ENCODE results near the gene RPS19BP1. TPM values are rescaled to one million over a fixed set of nuclear protein-coding genes. Genes with fewer than 3 reads are reported as not detected.
A peak's percentile ranks its signal among the peaks of the same experiment; 100 is the strongest.
"Not testable (repeated sequence)": the region's sequence is repeated elsewhere in the genome, so short reads cannot be mapped to it uniquely, and the experiment has no call there.

The RPS19BP1 gene
- total RNA-seq, 2 donors from 2014 or later: 61.3 to 102 TPM

DNA sequence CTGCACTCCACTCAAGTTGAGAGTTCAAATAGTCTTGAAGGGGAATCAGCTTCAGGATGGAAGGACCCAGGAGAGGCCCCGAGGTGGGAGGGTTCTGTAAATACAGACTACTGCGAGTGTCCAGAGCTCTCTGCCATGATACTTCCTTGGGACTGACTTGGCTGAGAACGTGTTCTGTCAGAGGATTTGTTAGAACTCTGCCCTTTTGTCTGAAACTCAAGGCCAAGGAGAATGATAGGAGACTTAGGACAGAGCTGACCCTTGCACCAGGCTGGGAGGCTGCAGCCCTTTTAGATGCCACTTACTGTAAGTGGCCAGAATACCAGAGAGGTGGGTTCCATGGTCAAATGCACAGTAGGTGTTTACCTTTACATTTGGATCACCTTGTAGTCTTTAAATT, 15.1 kb downstream of the RPS19BP1 start:
- Mint-ChIP-seq H3K4me3 (peak overlapping the region; percentile 92), H3K36me3 (ENCODE audit: low read depth) (peaks cover 76% of the 10 kb centered on the region), H3K4me1 (peaks cover 26% of the 10 kb centered on the region), H3K27me3 (no peaks in the 10 kb centered on the region), H3K9me3 (no peaks in the 10 kb centered on the region), H3K27ac (no peak overlapping the region)
- no peak for ATAC-seq (replicated peaks)

DNA sequence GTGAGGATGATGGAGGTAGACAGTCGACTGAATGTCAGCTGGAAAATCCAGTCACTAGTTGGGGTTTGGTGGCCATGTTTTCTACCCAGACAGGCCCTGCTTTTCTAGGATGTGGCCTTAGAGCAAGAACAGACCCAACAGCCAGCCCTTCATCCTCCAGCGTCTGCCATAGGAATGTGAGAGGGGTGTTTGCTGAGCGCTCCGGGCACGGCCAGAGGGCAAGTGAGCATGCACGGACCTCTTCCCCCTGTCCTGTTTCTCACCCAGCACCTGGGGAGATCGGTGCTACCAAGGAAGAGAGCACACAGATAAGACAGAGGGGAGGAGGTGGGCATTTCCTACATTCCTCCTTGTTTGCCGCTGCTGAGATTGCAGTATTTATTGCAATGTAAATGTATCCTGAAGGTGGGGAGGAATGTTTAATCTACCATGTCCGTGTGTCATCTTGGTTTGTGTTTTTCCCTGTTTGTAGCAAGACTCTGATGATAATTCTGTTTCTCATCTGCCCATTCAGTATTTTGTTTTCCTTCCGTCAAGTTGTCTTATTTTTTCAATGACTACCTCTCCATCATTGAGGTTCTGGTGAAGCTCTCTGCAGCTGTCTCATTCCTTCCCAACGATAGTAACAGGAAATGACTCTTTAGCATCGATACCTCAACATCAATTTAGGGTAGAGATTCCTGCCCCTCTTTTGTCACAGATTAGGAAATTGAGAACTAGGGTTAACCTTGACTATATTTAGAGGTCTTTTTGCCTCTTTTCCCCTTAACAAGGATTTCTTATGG, 17.1 kb downstream of the RPS19BP1 start:
- H3K27me3 Mint-ChIP-seq: no peaks in the 10 kb centered on the region
- H3K9me3 Mint-ChIP-seq: no peaks in the 10 kb centered on the region
- peaks cover 21% of the 10 kb centered on the region for H3K4me1 Mint-ChIP-seq
- no peak for ATAC-seq (replicated peaks)
- peaks cover 76% of the 10 kb centered on the region for H3K36me3 Mint-ChIP-seq (ENCODE audit: low read depth)
- H3K27ac Mint-ChIP-seq: peak overlapping the region; percentile 96
- peak overlapping the region; percentile 51 for H3K4me3 Mint-ChIP-seq

DNA sequence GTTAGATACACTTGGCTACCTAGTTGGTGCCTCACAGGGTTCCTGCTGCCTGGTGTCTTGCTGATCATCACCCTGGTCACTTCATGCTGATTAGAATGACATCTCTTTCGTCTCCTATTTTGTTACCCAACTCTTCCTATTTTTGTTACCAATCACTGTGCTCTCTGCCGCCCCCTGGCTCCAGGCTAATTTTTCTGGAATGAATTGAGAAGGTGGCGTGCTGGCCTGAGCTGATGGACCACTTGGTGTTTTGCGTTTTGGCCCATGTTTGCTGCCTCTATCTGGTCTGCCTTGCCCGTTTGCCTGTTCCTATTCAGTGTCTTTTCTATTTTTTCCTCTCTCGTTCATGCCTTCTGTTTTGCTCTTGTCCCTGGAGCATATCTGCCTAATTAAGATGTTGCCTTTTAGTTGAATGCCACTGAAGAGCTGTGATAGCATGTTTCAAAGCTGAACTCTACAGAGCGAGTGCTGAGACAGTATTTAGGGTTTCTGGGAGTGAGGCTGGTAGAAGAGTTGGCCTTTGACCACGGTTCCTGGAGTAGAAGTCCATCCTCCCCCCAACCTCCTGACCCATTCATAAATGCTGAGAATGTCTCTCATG, 18.1 kb downstream of the RPS19BP1 start:
- H3K27ac Mint-ChIP-seq: peak overlapping the region; percentile 60
- H3K27me3 Mint-ChIP-seq: no peaks in the 10 kb centered on the region
- no peaks in the 10 kb centered on the region for H3K9me3 Mint-ChIP-seq
- ATAC-seq (replicated peaks): no peak
- peaks cover 78% of the 10 kb centered on the region for H3K36me3 Mint-ChIP-seq (ENCODE audit: low read depth)
- H3K4me1 Mint-ChIP-seq: peaks cover 26% of the 10 kb centered on the region
- no peak overlapping the region for H3K4me3 Mint-ChIP-seq

DNA sequence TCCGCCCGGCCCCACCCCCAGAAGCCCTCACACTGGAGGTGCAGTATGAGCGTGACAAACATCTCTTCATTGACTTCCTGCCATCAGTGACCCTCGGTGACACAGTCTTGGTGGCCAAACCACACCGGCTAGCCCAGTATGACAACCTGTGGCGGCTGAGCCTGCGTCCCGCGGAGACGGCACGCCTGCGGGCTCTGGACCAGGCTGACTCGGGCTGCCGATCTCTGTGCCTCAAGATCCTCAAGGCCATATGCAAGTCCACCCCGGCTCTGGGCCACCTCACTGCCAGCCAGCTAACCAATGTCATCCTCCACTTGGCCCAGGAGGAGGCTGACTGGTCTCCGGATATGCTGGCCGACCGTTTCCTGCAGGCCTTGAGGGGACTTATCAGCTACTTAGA, 18.8 kb downstream of the RPS19BP1 start:
- no peak overlapping the region for H3K4me3 Mint-ChIP-seq
- no peaks in the 10 kb centered on the region for H3K9me3 Mint-ChIP-seq
- no peaks in the 10 kb centered on the region for H3K27me3 Mint-ChIP-seq
- no peak overlapping the region for H3K27ac Mint-ChIP-seq
- ATAC-seq (replicated peaks): no peak
- peaks cover 30% of the 10 kb centered on the region for H3K4me1 Mint-ChIP-seq
- H3K36me3 Mint-ChIP-seq (ENCODE audit: low read depth): peaks cover 85% of the 10 kb centered on the region

DNA sequence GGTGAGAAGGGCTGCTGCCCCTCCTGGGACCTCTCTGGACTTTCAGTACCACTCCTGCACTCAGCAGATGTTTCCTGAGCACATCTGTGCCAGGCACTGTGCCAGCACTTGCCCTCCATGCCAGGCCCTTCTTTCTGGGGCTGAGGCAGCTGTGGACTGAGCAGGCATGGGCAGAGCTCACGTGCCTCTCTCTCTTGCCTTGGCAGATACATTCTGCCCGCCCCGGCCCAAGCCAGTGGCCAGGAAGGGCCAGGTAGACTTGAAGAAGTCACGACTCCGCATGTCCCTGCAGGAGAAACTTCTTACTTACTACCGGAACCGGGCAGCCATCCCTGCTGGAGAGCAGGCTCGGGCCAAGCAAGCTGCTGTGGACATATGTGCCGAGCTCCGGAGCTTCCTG, 20.5 kb downstream of the RPS19BP1 start:
- H3K27me3 Mint-ChIP-seq: no peaks in the 10 kb centered on the region
- ATAC-seq (replicated peaks): no peak
- no peaks in the 10 kb centered on the region for H3K9me3 Mint-ChIP-seq
- H3K36me3 Mint-ChIP-seq (ENCODE audit: low read depth): peaks cover 96% of the 10 kb centered on the region
- no peak overlapping the region for H3K4me3 Mint-ChIP-seq
- H3K27ac Mint-ChIP-seq: no peak overlapping the region
- peaks cover 35% of the 10 kb centered on the region for H3K4me1 Mint-ChIP-seq

DNA sequence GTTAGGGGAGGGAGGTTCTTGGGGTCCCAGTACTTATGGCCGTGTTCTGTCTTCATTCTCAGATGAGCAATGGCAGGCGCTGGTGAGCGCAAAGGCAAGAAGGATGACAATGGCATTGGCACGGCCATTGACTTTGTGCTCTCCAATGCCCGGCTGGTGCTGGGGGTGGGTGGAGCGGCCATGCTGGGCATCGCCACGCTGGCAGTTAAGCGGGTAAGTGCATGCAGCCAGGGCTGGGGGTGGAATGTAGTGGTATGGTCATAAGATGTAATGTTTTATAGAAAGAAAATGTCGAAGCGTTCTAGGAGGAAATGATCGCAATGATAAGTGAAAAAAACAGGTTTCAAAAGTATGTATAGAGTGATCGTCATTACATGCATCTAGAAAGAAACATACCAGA, 21.3 kb downstream of the RPS19BP1 start:
- Mint-ChIP-seq H3K27me3 (no peaks in the 10 kb centered on the region), H3K4me1 (peaks cover 35% of the 10 kb centered on the region), H3K4me3 (no peak overlapping the region), H3K36me3 (ENCODE audit: low read depth) (peaks cover 98% of the 10 kb centered on the region), H3K27ac (peak overlapping the region; percentile 52), H3K9me3 (no peaks in the 10 kb centered on the region)
- no peak for ATAC-seq (replicated peaks)

DNA sequence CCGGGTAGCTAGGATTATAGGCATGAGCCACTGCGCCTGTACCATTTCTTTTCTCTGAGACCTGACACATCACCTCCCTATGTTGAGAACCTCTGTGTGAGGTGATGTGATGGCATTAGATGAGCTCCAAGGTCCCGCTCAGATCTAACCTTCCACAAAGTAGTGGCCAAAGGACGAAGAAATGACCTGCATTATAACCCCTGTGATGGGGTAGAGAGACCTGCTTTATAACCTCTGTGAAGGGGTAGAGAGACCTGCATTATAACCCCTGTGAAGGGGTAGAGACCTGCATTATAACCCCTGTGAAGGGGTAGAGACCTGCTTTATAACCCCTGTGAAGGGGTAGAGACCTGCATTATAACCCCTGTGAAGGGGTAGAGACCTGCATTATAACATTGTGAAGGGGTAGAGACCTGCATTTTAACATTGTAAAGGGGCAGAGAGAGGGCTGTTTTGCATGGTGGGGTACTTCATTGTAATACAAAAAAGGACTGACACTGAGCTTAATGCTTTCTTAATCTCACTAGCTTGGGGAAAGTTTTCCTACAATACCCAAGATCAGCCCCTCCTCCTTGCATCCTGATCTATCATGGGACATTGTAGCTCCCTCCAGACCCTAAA, 21.9 kb downstream of the RPS19BP1 start:
- ATAC-seq (replicated peaks): no peak
- no peaks in the 10 kb centered on the region for H3K27me3 Mint-ChIP-seq
- no peaks in the 10 kb centered on the region for H3K9me3 Mint-ChIP-seq
- H3K27ac Mint-ChIP-seq: peak overlapping the region; percentile 52
- peaks cover 31% of the 10 kb centered on the region for H3K4me1 Mint-ChIP-seq
- peaks cover 98% of the 10 kb centered on the region for H3K36me3 Mint-ChIP-seq (ENCODE audit: low read depth)
- no peak overlapping the region for H3K4me3 Mint-ChIP-seq

DNA sequence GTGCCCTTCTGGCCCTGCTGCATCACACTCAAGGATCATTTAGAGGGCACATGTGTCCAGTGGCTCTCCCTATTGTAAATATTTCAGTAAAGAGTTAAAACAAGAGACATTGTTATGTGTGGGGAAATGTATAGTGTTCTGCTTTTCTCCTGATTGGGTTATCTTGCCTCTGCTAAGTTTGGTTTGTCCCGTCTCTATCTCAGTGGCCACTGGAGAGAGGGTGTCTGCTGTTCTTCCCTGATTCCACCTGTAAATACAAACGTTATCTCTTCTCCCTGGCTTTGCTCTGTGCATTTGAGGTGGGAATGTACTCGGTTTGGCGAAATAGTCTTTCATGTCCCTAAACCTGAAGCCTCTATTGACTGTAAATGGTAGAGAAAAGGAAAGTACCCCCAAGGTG, 24.2 kb downstream of the RPS19BP1 start:
- Mint-ChIP-seq H3K27me3 (no peaks in the 10 kb centered on the region), H3K9me3 (no peaks in the 10 kb centered on the region), H3K27ac (peak overlapping the region; percentile 32), H3K36me3 (ENCODE audit: low read depth) (peaks cover 98% of the 10 kb centered on the region), H3K4me1 (peaks cover 28% of the 10 kb centered on the region), H3K4me3 (no peak overlapping the region)
- ATAC-seq (replicated peaks): no peak

DNA sequence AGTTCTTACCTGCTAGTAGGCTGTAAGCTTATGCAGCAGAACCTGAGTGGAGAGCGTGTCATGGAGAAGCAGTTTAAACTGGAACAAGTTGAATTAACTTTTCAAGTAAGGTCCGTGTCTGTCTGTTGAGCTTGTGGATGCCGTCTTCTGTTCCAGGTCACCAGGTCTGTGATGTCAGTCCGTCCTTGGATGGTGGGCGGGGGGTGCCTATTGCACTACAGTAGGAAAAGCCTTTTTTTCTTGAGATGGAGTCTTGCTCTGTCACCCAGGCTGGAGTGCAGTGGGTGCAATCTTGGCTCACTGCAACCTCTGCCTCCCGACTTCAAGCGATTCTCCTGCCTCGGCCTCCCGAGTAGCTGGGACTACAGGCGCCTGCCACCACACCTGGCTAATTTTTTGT, 25.5 kb downstream of the RPS19BP1 start:
- not testable (repeated sequence) for H3K9me3 Mint-ChIP-seq; H3K27me3 Mint-ChIP-seq; ATAC-seq (replicated peaks); H3K4me3 Mint-ChIP-seq
- peak overlapping the region; percentile 13 for H3K27ac Mint-ChIP-seq
- H3K4me1 Mint-ChIP-seq: peaks cover 30% of the 10 kb centered on the region
- H3K36me3 Mint-ChIP-seq (ENCODE audit: low read depth): peaks cover 96% of the 10 kb centered on the region

DNA sequence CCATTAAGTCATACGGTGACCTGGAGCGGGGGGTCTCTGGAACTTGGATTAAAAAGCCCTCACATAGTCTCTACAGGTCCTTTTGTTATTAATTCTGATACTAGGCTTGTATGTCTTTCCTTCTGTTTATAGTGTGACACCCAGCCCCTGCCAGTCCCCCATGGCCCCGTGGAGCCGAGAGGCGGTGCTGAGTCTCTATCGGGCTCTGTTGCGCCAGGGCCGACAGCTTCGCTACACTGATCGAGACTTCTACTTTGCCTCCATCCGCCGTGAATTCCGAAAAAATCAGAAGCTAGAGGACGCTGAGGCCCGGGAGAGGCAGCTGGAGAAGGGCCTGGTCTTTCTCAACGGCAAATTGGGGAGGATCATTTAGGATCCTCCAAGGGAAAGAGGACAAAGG, 28.5 kb downstream of the RPS19BP1 start:
- H3K4me3 Mint-ChIP-seq: peak overlapping the region; percentile 77
- no peaks in the 10 kb centered on the region for H3K27me3 Mint-ChIP-seq
- H3K4me1 Mint-ChIP-seq: peaks cover 24% of the 10 kb centered on the region
- ATAC-seq (replicated peaks): no peak
- H3K27ac Mint-ChIP-seq: peak overlapping the region; percentile 81
- peaks cover 72% of the 10 kb centered on the region for H3K36me3 Mint-ChIP-seq (ENCODE audit: low read depth)
- no peaks in the 10 kb centered on the region for H3K9me3 Mint-ChIP-seq

DNA sequence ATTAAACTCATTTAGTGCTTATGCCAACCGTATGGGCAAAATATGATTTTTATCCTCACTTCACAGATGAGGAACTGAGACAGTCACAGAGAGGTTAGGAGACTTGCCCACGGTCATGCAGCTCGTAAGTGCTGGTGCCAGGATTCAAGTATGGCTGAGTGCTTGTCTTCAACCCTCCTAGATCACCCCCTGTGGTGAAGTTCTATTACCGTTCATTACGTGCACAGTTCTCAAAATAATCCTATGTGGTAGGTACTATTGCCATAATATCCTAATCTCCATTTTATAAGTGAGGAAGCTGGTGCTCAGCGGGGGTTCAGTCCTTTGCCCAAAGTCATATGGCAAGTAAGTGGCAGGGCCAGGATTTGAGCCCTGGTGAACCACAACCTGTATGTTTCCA, 28.9 kb downstream of the RPS19BP1 start:
- peaks cover 22% of the 10 kb centered on the region for H3K4me1 Mint-ChIP-seq
- peaks cover 68% of the 10 kb centered on the region for H3K36me3 Mint-ChIP-seq (ENCODE audit: low read depth)
- peak overlapping the region; percentile 81 for H3K27ac Mint-ChIP-seq
- no peaks in the 10 kb centered on the region for H3K9me3 Mint-ChIP-seq
- ATAC-seq (replicated peaks): no peak
- peak overlapping the region; percentile 77 for H3K4me3 Mint-ChIP-seq
- H3K27me3 Mint-ChIP-seq: no peaks in the 10 kb centered on the region

DNA sequence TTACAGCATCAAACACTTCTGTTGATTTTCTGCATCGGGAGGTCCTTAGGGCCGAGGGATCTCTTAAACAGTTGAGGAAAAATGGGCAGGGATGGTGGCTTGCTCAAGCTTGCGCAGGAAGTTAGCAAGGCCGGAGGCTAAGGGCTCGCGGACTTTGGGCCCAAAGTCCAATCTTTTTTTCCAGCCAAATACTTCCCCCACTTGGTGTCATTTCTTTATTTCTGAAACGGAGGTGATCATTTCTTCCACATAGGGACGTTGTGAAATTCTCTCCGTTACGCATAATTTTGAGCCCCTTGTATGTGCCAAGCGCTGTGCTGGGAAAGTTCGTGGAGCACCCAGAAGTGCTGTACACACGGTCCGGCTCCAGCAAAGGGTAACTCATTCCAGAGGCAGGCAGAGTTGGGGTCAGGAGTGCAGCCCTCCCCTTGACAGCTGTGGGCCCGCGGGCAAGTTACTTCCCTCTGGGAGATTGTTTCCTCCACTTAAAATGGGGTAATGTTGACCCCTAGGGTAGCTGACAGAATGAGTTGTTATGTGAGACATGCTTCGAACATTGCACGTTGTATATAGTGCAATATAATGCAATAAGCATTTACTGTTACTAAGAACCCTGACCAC, 29.6 kb downstream of the RPS19BP1 start:
- H3K27me3 Mint-ChIP-seq: no peaks in the 10 kb centered on the region
- ATAC-seq (replicated peaks): no peak
- H3K9me3 Mint-ChIP-seq: no peaks in the 10 kb centered on the region
- peak overlapping the region; percentile 81 for H3K27ac Mint-ChIP-seq
- H3K4me3 Mint-ChIP-seq: peak overlapping the region; percentile 77
- peaks cover 18% of the 10 kb centered on the region for H3K4me1 Mint-ChIP-seq
- peaks cover 60% of the 10 kb centered on the region for H3K36me3 Mint-ChIP-seq (ENCODE audit: low read depth)

DNA sequence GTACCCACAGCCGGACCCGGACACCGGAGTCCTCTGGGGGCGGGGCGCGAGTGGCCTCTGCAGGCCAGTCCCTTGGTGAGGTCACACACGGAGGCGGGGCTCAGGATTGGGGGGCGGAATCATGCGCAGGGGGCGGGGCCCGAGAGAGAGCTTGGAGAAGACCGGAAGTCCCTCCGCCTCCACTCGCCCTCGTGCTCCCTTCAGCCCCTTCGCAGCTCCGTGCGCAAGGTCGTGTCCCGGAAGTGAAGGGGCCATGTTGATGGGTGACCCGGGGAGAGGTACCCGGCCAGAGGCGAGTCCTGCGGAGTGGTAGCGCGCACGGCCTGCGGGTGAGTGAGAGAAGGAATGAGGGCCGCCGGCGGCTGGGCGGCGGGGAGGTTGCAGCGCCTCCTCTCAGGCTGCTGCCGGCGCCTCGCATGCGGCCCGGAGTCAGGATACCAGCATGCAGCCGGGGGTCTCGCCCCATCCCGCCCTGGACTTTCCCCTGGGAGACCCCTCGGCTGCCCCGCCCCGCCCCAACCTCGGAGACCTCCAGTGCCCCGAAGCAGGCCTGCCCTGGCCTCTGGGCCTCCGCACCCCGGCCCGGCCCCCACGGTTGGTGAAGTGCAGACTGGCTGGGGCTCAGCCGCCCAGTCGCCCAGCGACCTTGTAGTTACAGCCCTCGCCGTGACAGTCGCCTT, 30.3 kb downstream of the RPS19BP1 start, which contains the start of gene MIEF1:
Gene MIEF1 (plus strand): TSS at position 182 of the 680 bp plus-strand sequence. CDS start 9,005 bp downstream, outside the sequence.
- H3K36me3 Mint-ChIP-seq (ENCODE audit: low read depth): peaks cover 56% of the 10 kb centered on the region
- peak; percentile 99 for ATAC-seq (replicated peaks)
- H3K27me3 Mint-ChIP-seq: no peaks in the 10 kb centered on the region
- H3K4me1 Mint-ChIP-seq: peaks cover 18% of the 10 kb centered on the region
- H3K4me3 Mint-ChIP-seq: peak within 1 kb of the TSS; percentile 77
- no peaks in the 10 kb centered on the region for H3K9me3 Mint-ChIP-seq
- peak within 1 kb of the TSS; percentile 81 for H3K27ac Mint-ChIP-seq

DNA sequence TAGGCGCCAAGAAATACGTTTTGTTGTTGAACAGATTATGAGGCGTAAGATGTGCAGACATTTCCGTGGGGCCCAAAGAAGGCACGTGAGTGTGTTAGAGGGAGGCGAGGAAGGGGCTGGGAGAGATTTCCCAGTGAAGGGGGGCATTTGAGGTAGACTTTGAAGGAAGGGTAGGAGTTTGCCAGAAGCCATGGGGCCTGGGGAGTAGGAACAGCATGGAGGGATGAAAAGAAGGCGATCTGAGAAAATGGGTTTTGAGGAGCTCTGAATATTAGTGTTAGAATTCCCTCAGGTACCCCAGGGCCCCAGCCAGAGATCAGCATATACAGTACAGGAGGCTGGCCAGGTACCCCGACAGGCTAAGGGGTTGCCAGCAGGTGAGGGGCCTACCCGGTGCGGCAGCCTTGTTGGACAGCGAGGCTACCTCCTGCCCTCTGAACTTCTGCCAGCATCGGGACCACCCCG, 30.9 kb downstream of the RPS19BP1 start:
- Mint-ChIP-seq H3K36me3 (ENCODE audit: low read depth) (peaks cover 50% of the 10 kb centered on the region), H3K4me3 (peak overlapping the region; percentile 77), H3K4me1 (peaks cover 18% of the 10 kb centered on the region), H3K27ac (peak overlapping the region; percentile 81), H3K9me3 (no peaks in the 10 kb centered on the region), H3K27me3 (no peaks in the 10 kb centered on the region)
- no peak for ATAC-seq (replicated peaks)
